ENCODE data around the gene MAP2.

Gene MAP2

GRCh38 chr2:209685963-209686362 is 262.1 kb downstream of the MAP2 start:
- Histone ChIP-seq H3K9ac (ENCODE audit: low read depth, low read length) (no peak overlapping the region), H3K27ac (ENCODE audit: low read depth, low read length) (no peak overlapping the region), H3K36me3 (ENCODE audit: control insufficient read depth, insufficient read depth, low read length) (no peaks in the 10 kb centered on the region), H3K27me3 (ENCODE audit: control insufficient read depth, insufficient read depth, low read length) (no peaks in the 10 kb centered on the region), H3K9me3 (ENCODE audit: control insufficient read depth, insufficient read depth, low read length) (no peaks in the 10 kb centered on the region), H3K4me1 (ENCODE audit: control insufficient read depth, insufficient read depth, low read length) (peaks cover 20% of the 10 kb centered on the region), H3K4me3 (ENCODE audit: low read depth, low read length) (no peak overlapping the region)

- no peak overlapping the region for H3K27ac ChIP-seq (ENCODE audit: low read depth, low read length)
- H3K36me3 ChIP-seq (ENCODE audit: control insufficient read depth, insufficient read depth, low read length): no peaks in the 10 kb centered on the region
Measured at GRCh38 chr2:209686448-209686847, 262.6 kb downstream of the MAP2 start.

GRCh38 chr2:209687323-209687969 is 263.6 kb downstream of the MAP2 start:
- H3K36me3 ChIP-seq (ENCODE audit: control insufficient read depth, insufficient read depth, low read length): no peaks in the 10 kb centered on the region
- H3K27me3 ChIP-seq (ENCODE audit: control insufficient read depth, insufficient read depth, low read length): no peaks in the 10 kb centered on the region
- no peak overlapping the region for H3K27ac ChIP-seq (ENCODE audit: low read depth, low read length)

More at GRCh38 chr2:209686448-209686847, 262.6 kb downstream of the MAP2 start:
- Histone ChIP-seq H3K9ac (ENCODE audit: low read depth, low read length) (no peak overlapping the region), H3K4me1 (ENCODE audit: control insufficient read depth, insufficient read depth, low read length) (peaks cover 21% of the 10 kb centered on the region), H3K4me3 (ENCODE audit: low read depth, low read length) (no peak overlapping the region), H3K27me3 (ENCODE audit: control insufficient read depth, insufficient read depth, low read length) (no peaks in the 10 kb centered on the region), H3K9me3 (ENCODE audit: control insufficient read depth, insufficient read depth, low read length) (no peaks in the 10 kb centered on the region)

GRCh38 chr2:209688385-209688784 is 264.5 kb downstream of the MAP2 start:
- Histone ChIP-seq H3K27me3 (ENCODE audit: control insufficient read depth, insufficient read depth, low read length) (no peaks in the 10 kb centered on the region), H3K9ac (ENCODE audit: low read depth, low read length) (no peak overlapping the region), H3K9me3 (ENCODE audit: control insufficient read depth, insufficient read depth, low read length) (no peaks in the 10 kb centered on the region), H3K27ac (ENCODE audit: low read depth, low read length) (no peak overlapping the region), H3K36me3 (ENCODE audit: control insufficient read depth, insufficient read depth, low read length) (no peaks in the 10 kb centered on the region), H3K4me1 (ENCODE audit: control insufficient read depth, insufficient read depth, low read length) (peaks cover 21% of the 10 kb centered on the region), H3K4me3 (ENCODE audit: low read depth, low read length) (no peak overlapping the region)

More at GRCh38 chr2:209687323-209687969, 263.6 kb downstream of the MAP2 start:
- Histone ChIP-seq H3K9ac (ENCODE audit: low read depth, low read length) (no peak overlapping the region), H3K9me3 (ENCODE audit: control insufficient read depth, insufficient read depth, low read length) (no peaks in the 10 kb centered on the region), H3K4me3 (ENCODE audit: low read depth, low read length) (no peak overlapping the region), H3K4me1 (ENCODE audit: control insufficient read depth, insufficient read depth, low read length) (peaks cover 21% of the 10 kb centered on the region)

- Histone ChIP-seq H3K4me3 (ENCODE audit: low read depth, low read length) (no peak overlapping the region), H3K27me3 (ENCODE audit: control insufficient read depth, insufficient read depth, low read length) (no peaks in the 10 kb centered on the region), H3K36me3 (ENCODE audit: control insufficient read depth, insufficient read depth, low read length) (no peaks in the 10 kb centered on the region), H3K4me1 (ENCODE audit: control insufficient read depth, insufficient read depth, low read length) (peaks cover 21% of the 10 kb centered on the region), H3K27ac (ENCODE audit: low read depth, low read length) (no peak overlapping the region), H3K9ac (ENCODE audit: low read depth, low read length) (no peak overlapping the region), H3K9me3 (ENCODE audit: control insufficient read depth, insufficient read depth, low read length) (no peaks in the 10 kb centered on the region)
Measured at GRCh38 chr2:209690029-209690754, 266.3 kb downstream of the MAP2 start.

GRCh38 chr2:209694748-209695147 is 270.9 kb downstream of the MAP2 start:
- H3K27me3 ChIP-seq (ENCODE audit: control insufficient read depth, insufficient read depth, low read length): no peaks in the 10 kb centered on the region
- H3K9ac ChIP-seq (ENCODE audit: low read depth, low read length): no peak overlapping the region
- no peak overlapping the region for H3K27ac ChIP-seq (ENCODE audit: low read depth, low read length)
- no peak overlapping the region for H3K4me3 ChIP-seq (ENCODE audit: low read depth, low read length)
- H3K9me3 ChIP-seq (ENCODE audit: control insufficient read depth, insufficient read depth, low read length): no peaks in the 10 kb centered on the region
- no peaks in the 10 kb centered on the region for H3K36me3 ChIP-seq (ENCODE audit: control insufficient read depth, insufficient read depth, low read length)
- H3K4me1 ChIP-seq (ENCODE audit: control insufficient read depth, insufficient read depth, low read length): peaks cover 7% of the 10 kb centered on the region

- no peaks in the 10 kb centered on the region for H3K36me3 ChIP-seq (ENCODE audit: control insufficient read depth, insufficient read depth, low read length)
- no peak overlapping the region for H3K9ac ChIP-seq (ENCODE audit: low read depth, low read length)
- H3K4me3 ChIP-seq (ENCODE audit: low read depth, low read length): no peak overlapping the region
- no peaks in the 10 kb centered on the region for H3K4me1 ChIP-seq (ENCODE audit: control insufficient read depth, insufficient read depth, low read length)
- no peaks in the 10 kb centered on the region for H3K9me3 ChIP-seq (ENCODE audit: control insufficient read depth, insufficient read depth, low read length)
- no peaks in the 10 kb centered on the region for H3K27me3 ChIP-seq (ENCODE audit: control insufficient read depth, insufficient read depth, low read length)
- no peak overlapping the region for H3K27ac ChIP-seq (ENCODE audit: low read depth, low read length)
Measured at GRCh38 chr2:209696836-209697711, 273.2 kb downstream of the MAP2 start.

- no peak overlapping the region for H3K27ac ChIP-seq (ENCODE audit: low read depth, low read length)
Measured at GRCh38 chr2:209702775-209703174, 278.9 kb downstream of the MAP2 start.

GRCh38 chr2:209713219-209713618 is 289.4 kb downstream of the MAP2 start:
- no peaks in the 10 kb centered on the region for H3K9me3 ChIP-seq (ENCODE audit: control insufficient read depth, insufficient read depth, low read length)
- H3K27me3 ChIP-seq (ENCODE audit: control insufficient read depth, insufficient read depth, low read length): no peaks in the 10 kb centered on the region
- H3K9ac ChIP-seq (ENCODE audit: low read depth, low read length): no peak overlapping the region
- no peak overlapping the region for H3K4me3 ChIP-seq (ENCODE audit: low read depth, low read length)
- no peaks in the 10 kb centered on the region for H3K36me3 ChIP-seq (ENCODE audit: control insufficient read depth, insufficient read depth, low read length)
- H3K27ac ChIP-seq (ENCODE audit: low read depth, low read length): no peak overlapping the region
- H3K4me1 ChIP-seq (ENCODE audit: control insufficient read depth, insufficient read depth, low read length): no peaks in the 10 kb centered on the region

More at GRCh38 chr2:209702775-209703174, 278.9 kb downstream of the MAP2 start:
- Histone ChIP-seq H3K9ac (ENCODE audit: low read depth, low read length) (no peak overlapping the region), H3K9me3 (ENCODE audit: control insufficient read depth, insufficient read depth, low read length) (no peaks in the 10 kb centered on the region), H3K36me3 (ENCODE audit: control insufficient read depth, insufficient read depth, low read length) (no peaks in the 10 kb centered on the region), H3K4me3 (ENCODE audit: low read depth, low read length) (no peak overlapping the region), H3K4me1 (ENCODE audit: control insufficient read depth, insufficient read depth, low read length) (no peaks in the 10 kb centered on the region), H3K27me3 (ENCODE audit: control insufficient read depth, insufficient read depth, low read length) (no peaks in the 10 kb centered on the region)

GRCh38 chr2:209719034-209719433 is 295.2 kb downstream of the MAP2 start:
- Histone ChIP-seq H3K36me3 (ENCODE audit: control insufficient read depth, insufficient read depth, low read length) (no peaks in the 10 kb centered on the region), H3K27ac (ENCODE audit: low read depth, low read length) (no peak overlapping the region), H3K4me3 (ENCODE audit: low read depth, low read length) (no peak overlapping the region), H3K27me3 (ENCODE audit: control insufficient read depth, insufficient read depth, low read length) (no peaks in the 10 kb centered on the region), H3K4me1 (ENCODE audit: control insufficient read depth, insufficient read depth, low read length) (no peaks in the 10 kb centered on the region; the same call in 1 of the 2 replicates), H3K9me3 (ENCODE audit: control insufficient read depth, insufficient read depth, low read length) (no peaks in the 10 kb centered on the region), H3K9ac (ENCODE audit: low read depth, low read length) (no peak overlapping the region)

Measured in HUES48 (cell line).